Activated CD8-positive, alpha-beta memory T cell treated with anti-CD3 and anti-CD28 coated beads for 36 hours (primary cell): ENCODE measurements around the gene FAM13C. TPM values are rescaled to one million over a fixed set of nuclear protein-coding genes. Genes with fewer than 3 reads are reported as not detected.
"Not testable (repeated sequence)": the region's sequence is repeated elsewhere in the genome, so short reads cannot be mapped to it uniquely, and the experiment has no call there.

Experiments
- CTCF ChIA-PET: fragments of 350-600 bp; sonication (Branson Sonifier 250); formaldehyde crosslinking; loops from one replicate; lab custom pipeline; 2021; ENCODE audit warnings: antibody characterized with exemption; lab: Charles Lee
- POLR2A ChIA-PET: fragments of 350-600 bp; sonication (Branson Sonifier 250); formaldehyde crosslinking; loops from one replicate; lab custom pipeline; 2021; ENCODE audit warnings: antibody characterized with exemption; lab: Charles Lee
- total RNA-seq, 2 experiments: library from RNA; stranded (reverse); gene quantifications; one replicate each; pipeline ENCODE4 v1.2.3, GENCODE V29; 2021

Gene FAM13C
- total RNA-seq, 2 experiments from 2014 or later = not detected

- POLR2A ChIA-PET = no interaction called here
- CTCF ChIA-PET = no interaction called here
These were observed 117.5 kb downstream of the FAM13C start for GRCh38 chr10:59244871-59245270.

DNA sequence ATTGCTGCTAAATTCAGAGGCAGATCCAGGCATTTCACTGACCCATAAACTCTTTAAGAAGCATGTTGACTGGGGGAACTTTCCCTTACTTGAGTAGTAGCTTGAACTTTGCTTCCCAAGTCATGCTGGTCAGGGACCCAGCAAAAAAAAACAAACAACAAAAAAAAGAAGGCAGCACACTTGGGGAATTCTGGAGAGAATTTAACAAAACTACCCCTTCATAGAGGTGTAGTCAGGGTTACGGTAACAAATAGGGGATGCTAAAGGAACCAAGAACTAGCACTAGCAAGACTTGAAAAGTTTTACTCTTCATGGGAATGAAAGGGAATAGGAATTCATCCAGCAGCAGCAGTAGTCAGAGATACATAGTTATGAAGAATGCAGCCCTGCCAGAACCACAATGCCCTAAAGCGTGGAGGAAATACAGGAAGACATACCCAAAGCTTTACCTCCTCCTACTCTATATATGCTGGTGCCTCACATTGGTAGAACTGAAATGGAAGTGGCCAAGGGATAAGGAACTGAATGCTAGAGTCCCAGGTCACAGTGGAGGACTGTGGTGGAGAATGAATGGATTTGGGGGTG, 118.6 kb downstream of the FAM13C start:
- CTCF ChIA-PET = no interaction called here
- POLR2A ChIA-PET = no interaction called here

DNA sequence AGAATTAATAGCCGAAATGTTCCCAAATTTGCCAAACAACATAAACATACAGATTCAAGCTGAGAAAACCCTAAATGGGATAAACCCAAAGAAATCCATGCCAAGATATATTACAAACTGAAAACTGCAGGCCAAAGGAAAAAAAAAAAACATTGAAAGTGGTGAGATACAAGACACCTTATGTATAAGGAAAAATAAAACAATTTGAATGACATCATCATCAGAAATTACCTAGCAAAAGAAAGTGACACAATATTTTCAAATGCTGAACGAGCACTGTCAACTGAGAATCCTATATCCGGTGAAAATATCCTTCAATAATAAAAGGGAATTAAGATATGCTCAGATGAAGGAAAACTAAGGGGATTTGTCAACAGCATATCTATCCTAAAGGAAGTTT, 119.4 kb downstream of the FAM13C start:
- CTCF ChIA-PET = no interaction called here
- POLR2A ChIA-PET = no interaction called here

DNA sequence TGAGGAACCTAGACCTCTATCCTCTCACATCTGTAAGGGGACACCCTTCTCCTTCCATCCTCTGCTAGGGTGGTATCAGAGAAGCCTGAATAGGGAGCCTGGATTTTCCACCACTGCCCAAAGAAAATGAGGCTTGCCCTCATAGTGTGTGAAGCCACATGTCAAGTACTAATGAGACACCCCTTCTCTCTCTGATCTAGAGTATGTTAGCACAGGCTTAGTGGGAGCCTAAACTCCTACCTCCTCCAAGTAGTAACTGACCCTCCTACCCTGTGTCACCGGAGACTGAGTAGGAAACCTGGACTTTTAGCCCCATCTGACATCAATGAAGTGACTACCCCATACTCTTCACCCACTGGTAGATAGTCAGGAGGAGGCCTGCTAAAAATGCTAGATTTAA, 120.3 kb downstream of the FAM13C start:
- ChIA-PET POLR2A (no interaction called here), CTCF (no interaction called here)

- CTCF ChIA-PET = no interaction called here
- POLR2A ChIA-PET = no interaction called here
These were observed 121.7 kb downstream of the FAM13C start for GRCh38 chr10:59240582-59241183.

DNA sequence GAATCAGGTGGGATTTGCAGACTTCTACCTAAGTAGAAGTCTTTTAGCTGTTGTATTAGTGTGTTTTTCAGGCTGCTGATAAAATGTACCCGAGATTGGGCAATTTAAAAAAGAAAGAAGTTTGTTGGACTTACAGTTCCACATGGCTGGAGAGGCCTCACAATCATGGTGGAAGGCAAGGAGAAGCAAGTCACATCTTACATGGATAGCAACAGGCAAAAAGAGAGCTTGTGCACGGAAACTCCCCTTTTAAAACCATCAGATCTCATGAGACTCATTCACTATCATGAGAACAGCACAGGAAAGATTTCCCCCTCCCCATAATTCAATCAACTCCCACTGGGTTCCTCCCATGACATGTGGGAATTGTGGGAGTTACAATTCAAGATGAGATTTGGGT, 123.2 kb downstream of the FAM13C start:
- CTCF ChIA-PET, POLR2A ChIA-PET: not testable (repeated sequence)

GRCh38 chr10:59237775-59238174, 124.6 kb downstream of the FAM13C start:
- ChIA-PET CTCF (no interaction called here), POLR2A (no interaction called here)

DNA sequence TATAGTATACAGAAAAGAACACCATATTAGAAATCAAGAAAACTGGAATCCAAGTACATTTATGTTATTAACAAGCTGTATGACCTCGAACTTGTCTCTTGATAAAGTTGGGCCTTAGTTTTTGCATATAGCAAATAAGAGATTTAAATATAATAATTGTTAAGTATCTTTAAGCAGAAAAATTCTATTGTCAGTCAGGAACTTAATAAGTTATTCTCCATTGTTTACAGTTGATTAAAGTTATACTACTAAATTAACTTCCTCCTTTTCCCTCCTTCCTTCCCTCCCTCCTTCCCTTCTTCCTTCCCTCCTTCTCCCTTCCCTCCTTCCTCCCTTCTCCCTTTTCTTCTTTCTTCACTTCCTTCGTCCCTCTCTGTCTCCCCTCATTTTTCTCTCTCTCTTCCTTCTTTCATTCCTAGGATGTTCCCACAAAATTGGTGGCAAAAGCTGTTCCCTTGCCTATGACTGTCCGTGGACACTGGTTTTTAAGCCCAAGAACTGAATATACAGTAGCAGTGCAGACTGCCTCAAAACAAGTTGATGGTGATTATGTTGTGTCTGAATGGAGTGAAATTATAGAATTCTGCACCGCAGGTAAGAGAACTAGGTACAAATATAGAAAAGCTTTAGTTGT, 126.2 kb downstream of the FAM13C start:
- ChIA-PET POLR2A (no interaction called here), CTCF (no interaction called here)

- ChIA-PET CTCF (no interaction called here), POLR2A (no interaction called here)
These were observed 127.4 kb downstream of the FAM13C start for GRCh38 chr10:59234816-59235429.

GRCh38 chr10:59234194-59234593, 128.2 kb downstream of the FAM13C start:
- ChIA-PET POLR2A (no interaction called here), CTCF (no interaction called here)

DNA sequence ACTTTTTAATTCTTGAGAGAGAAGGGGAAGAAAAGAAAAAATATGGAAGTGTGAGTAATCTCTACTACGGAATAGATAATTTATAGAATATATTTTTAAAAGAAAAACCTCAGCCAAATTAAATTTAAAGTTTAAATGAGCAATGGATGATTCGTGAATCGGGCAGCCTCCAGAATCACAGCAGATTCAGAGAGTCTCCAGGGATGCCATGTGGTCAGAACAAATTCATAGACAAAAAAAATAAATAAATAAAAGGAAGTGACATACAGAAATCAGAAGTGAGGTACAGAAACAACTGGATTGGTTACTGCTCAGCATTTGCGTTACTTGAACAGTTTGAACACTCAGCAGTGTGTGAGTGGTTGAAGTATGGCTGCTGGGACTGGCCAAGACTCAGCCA, 132.9 kb downstream of the FAM13C start:
- ChIA-PET POLR2A (no interaction called here), CTCF (no interaction called here)

- ChIA-PET POLR2A (no interaction called here), CTCF (no interaction called here)
These were observed 135.1 kb downstream of the FAM13C start for GRCh38 chr10:59227136-59227673.

DNA sequence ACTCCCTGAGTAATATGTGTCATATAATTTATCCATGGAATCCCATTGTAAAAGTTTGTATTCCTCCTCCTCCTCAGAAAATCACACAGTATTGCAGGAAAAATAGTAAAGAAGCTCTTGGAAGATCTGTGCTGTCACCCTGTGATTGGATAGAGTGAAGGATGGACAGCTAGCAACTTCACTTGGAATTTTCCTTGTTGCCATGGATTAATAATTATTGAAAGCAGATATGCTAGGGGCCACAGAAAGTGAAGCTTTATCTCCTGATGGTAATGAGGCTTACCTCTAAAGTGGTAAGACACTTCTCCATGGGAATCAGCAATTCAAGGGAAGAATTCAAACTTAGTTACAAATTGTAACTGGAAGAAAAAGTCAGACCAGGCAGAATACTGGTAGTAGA, 137.1 kb downstream of the FAM13C start:
- ChIA-PET CTCF (no interaction called here), POLR2A (no interaction called here)

- POLR2A ChIA-PET = not testable (repeated sequence)
- CTCF ChIA-PET = interaction anchor here (1.1 kb wide), 1 partner anchor 11 kb away, joined by 3 read pairs; no protein-coding TSS in a partner anchor
These were observed 138.8 kb downstream of the FAM13C start for GRCh38 chr10:59223597-59223996.

DNA sequence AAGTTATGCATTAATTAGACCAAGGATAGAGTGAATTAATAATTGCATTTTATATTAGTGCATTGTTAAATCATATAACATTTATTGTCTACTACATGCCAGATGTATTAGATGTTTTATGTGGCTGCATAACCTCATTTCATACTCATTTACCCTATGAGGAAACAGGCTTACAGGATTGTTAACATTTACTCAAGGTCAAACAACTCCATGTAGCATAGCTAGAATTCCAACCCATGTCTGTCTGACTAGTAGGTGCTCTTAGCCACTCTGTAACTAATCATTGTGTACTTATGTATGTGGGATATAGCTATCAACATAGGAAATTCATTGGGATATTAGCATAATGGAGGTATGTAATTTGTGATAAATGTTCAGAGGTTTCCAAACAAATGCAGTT, 139.6 kb downstream of the FAM13C start:
- CTCF ChIA-PET = interaction anchor here (1.1 kb wide), 1 partner anchor 10 kb away, joined by 3 read pairs; no protein-coding TSS in a partner anchor
- POLR2A ChIA-PET = no interaction called here

DNA sequence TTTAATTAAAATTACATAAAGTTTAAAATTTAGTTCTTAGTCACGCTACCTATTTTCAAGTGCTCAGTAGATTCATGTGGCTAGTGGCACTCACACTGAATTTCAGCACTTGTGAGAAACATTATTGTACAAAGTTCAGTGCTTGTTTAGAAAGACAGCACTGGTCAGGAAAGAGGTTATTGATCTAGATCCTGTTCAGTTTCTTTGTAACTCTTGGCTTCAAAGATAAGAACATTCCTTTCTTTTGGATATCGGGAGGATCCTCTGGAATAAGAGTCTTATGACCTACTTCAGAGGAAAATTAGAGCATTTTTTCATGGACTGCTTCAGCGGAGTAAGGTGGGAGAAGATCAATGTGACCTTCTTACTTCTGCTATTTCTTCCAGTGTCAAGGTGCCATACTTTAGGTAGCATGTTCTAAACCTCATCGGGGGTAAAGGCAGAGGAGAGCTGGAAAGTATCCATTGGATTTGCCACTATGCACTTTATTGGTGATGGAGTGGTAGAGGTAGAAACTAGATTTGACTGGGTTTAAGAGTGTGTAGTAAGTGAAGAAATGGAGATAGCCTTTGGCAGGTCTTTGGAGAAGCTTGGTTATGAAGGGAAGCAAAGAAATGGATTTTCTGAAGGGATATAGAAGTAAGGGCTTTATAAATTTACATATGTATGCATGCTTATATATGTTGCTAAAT, 146.0 kb downstream of the FAM13C start:
- ChIA-PET CTCF (no interaction called here), POLR2A (no interaction called here)

DNA sequence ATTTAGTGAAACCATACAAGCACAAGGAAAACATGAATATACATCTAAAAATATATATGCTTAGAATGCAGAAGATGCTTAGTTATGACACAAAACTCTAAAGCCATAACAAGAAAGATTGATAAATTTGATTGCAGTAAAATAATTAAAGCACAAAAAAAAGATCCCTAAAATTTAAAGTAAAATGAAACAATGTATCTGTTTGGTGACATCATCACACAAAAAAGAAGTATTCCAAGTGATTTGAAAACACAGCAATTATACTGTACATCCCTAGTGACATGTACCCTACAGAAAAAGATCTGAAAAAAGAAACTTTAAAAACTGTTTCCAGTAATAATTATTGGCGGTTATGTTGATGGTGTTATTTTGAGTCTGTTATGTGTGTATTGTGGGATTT, 148.2 kb downstream of the FAM13C start:
- CTCF ChIA-PET = no interaction called here
- POLR2A ChIA-PET = no interaction called here

- CTCF ChIA-PET = interaction anchor here (0.8 kb wide), 1 partner anchor 11 kb away, joined by 3 read pairs; no protein-coding TSS in a partner anchor
- POLR2A ChIA-PET = no interaction called here
These were observed 150.0 kb downstream of the FAM13C start for GRCh38 chr10:59212301-59212798.

GRCh38 chr10:59206204-59206720, 156.1 kb downstream of the FAM13C start:
- ChIA-PET POLR2A (no interaction called here), CTCF (no interaction called here)
